Measurements from ENCODE around the gene EGFL7. TPM values are rescaled to one million over a fixed set of nuclear protein-coding genes. Genes with fewer than 3 reads are reported as not detected.

The EGFL7 gene
- polyA plus RNA-seq, 3 donors: 1.3 to 2.8 (median 2.2) TPM

- Histone ChIP-seq H2AFZ (ENCODE audit: insufficient read depth, low read depth, low read length, poor library complexity, severe bottlenecking) (no peak overlapping the region), H3K27me3 (ENCODE audit: control insufficient read depth in 2 of 2, insufficient read depth in 2 of 2, low read length in 2 of 2) (peaks cover 72 to 90% of the 10 kb centered on the region in 2 donors), H3K9me3 (replicated peaks in 1 of 2; ENCODE audit: control insufficient read depth in 1 of 2, insufficient read depth in 1 of 2, low read length in 2 of 2) (peaks cover 0 to 13% of the 10 kb centered on the region in 2 donors), H3K9ac (ENCODE audit: insufficient read depth, low read length, poor library complexity, severe bottlenecking) (no peak overlapping the region), H3K4me2 (replicated peaks; ENCODE audit: extremely low read depth, low read length, poor library complexity, severe bottlenecking) (no peak overlapping the region), H3K4me1 (ENCODE audit: control insufficient read depth in 1 of 2, insufficient read depth in 2 of 2, low read length in 2 of 2) (peaks cover 5 to 16% of the 10 kb centered on the region in 2 donors), H3K36me3 (replicated peaks in 1 of 2; ENCODE audit: control insufficient read depth in 1 of 2, insufficient read depth in 2 of 2, low read length in 2 of 2) (no peaks in the 10 kb centered on the region), H3K79me2 (ENCODE audit: insufficient read depth, low read length) (no peaks in the 10 kb centered on the region), H3K4me3 (replicated peaks in 1 of 3; ENCODE audit: low read depth in 2 of 3, low read length in 3 of 3) (no peak overlapping the region), H3K27ac (ENCODE audit: low read depth in 1 of 2, low read length in 2 of 2) (no peak overlapping the region), H4K20me1 (ENCODE audit: insufficient read depth, low read length) (no peaks in the 10 kb centered on the region)
- 43% methylated on average over 10 of the region's 10 CpGs for WGBS (ENCODE audit: insufficient coverage)
- intact Hi-C loops (cut with micrococcal nuclease): no loop called here
- H3K36me3 Mint-ChIP-seq: peaks cover 0 to 4% of the 10 kb centered on the region in 2 donors
- H3K9me3 Mint-ChIP-seq: peaks cover 0 to 16% (median 9%) of the 10 kb centered on the region in 7 donors
- peaks cover 76 to 93% (median 88%) of the 10 kb centered on the region in 3 donors for H3K27me3 Mint-ChIP-seq (ENCODE audit: low read depth in 3 of 3)
- DNase-seq: no peak
- H3K27ac Mint-ChIP-seq: no peak overlapping the region
- H3K4me1 Mint-ChIP-seq: peaks cover 16% of the 10 kb centered on the region
- peak overlapping the region in 1 of 2 donors; percentile 30 for H3K4me3 Mint-ChIP-seq
- no peak for TF ChIP-seq CTCF (IDR thresholded peaks at IDR 0.05)
Measured at GRCh38 chr9:136662326-136662655, 425 bp upstream of the EGFL7 start.

GRCh38 chr9:136664000-136664915 lies 1.5 kb downstream of the EGFL7 start:
- Mint-ChIP-seq H3K27me3 (ENCODE audit: low read depth in 3 of 3) (peaks cover 73 to 90% (median 84%) of the 10 kb centered on the region in 3 donors), H3K4me3 (peak overlapping the region in 1 of 2 donors; percentile 78), H3K36me3 (no peaks in the 10 kb centered on the region), H3K27ac (no peak overlapping the region), H3K4me1 (peaks cover 8% of the 10 kb centered on the region), H3K9me3 (peaks cover 0 to 12% (median 7%) of the 10 kb centered on the region in 7 donors)
- H3K27me3 ChIP-seq (ENCODE audit: control insufficient read depth in 2 of 2, insufficient read depth in 2 of 2, low read length in 2 of 2): peaks cover 57 to 84% of the 10 kb centered on the region in 2 donors
- H3K4me1 ChIP-seq (ENCODE audit: control insufficient read depth in 1 of 2, insufficient read depth in 2 of 2, low read length in 2 of 2): peaks cover 4 to 19% of the 10 kb centered on the region in 2 donors
- H3K9ac ChIP-seq (ENCODE audit: insufficient read depth, low read length, poor library complexity, severe bottlenecking): no peak overlapping the region
- H4K20me1 ChIP-seq (ENCODE audit: insufficient read depth, low read length): no peaks in the 10 kb centered on the region
- no peaks in the 10 kb centered on the region for H3K79me2 ChIP-seq (ENCODE audit: insufficient read depth, low read length)
- intact Hi-C loops (cut with micrococcal nuclease): no loop called here
- no peak overlapping the region for H3K4me2 ChIP-seq (replicated peaks; ENCODE audit: extremely low read depth, low read length, poor library complexity, severe bottlenecking)
- H3K36me3 ChIP-seq (replicated peaks in 1 of 2; ENCODE audit: control insufficient read depth in 1 of 2, insufficient read depth in 2 of 2, low read length in 2 of 2): no peaks in the 10 kb centered on the region
- TF ChIP-seq CTCF (IDR thresholded peaks at IDR 0.05): no peak
- peaks cover 0 to 4% of the 10 kb centered on the region in 2 donors for H3K9me3 ChIP-seq (replicated peaks in 1 of 2; ENCODE audit: control insufficient read depth in 1 of 2, insufficient read depth in 1 of 2, low read length in 2 of 2)
- H3K27ac ChIP-seq (ENCODE audit: low read depth in 1 of 2, low read length in 2 of 2): no peak overlapping the region
- 51% methylated on average over 26 of the region's 27 CpGs for WGBS (ENCODE audit: insufficient coverage)
- DNase-seq: no peak
- no peak overlapping the region for H3K4me3 ChIP-seq (replicated peaks in 1 of 3; ENCODE audit: low read depth in 2 of 3, low read length in 3 of 3)
- H2AFZ ChIP-seq (ENCODE audit: insufficient read depth, low read depth, low read length, poor library complexity, severe bottlenecking): no peak overlapping the region
